ENCODE results near the gene GALE. TPM values are rescaled to one million over a fixed set of nuclear protein-coding genes. Genes with fewer than 3 reads are reported as not detected.

Gene GALE
- total RNA-seq = 150 and 155 TPM in 2 replicates

GRCh38 chr1:23800400-23801337, at the start of gene GALE:
TSS of gene GALE (minus strand) at chr1:23800754. CDS start at chr1:23799007, 1,747 bp downstream.

GRCh38 chr1:23825076-23825761, 24.7 kb upstream of the GALE start, which contains the start of gene HMGCL:
TSS of gene HMGCL (minus strand) at chr1:23825429. CDS start at chr1:23825415, 14 bp downstream.

GRCh38 chr1:23790696-23791515, 9.6 kb downstream of the GALE start, which contains the start of gene LYPLA2:
TSS of gene LYPLA2 (plus strand) at chr1:23791145. CDS start at chr1:23792683, 1,538 bp downstream.

GRCh38 chr1:23777979-23778814, 22.4 kb downstream of the GALE start, which contains the start of gene PITHD1:
TSS of gene PITHD1 (plus strand) at chr1:23778418. CDS start at chr1:23778516, 98 bp downstream.

Other genes starting within 250 kb of the GALE start
- 20.1 and 35.7 TPM in 2 replicates for gene ID3, start 241.3 kb downstream of the GALE start, total RNA-seq
- gene RPL11, start 108.9 kb downstream of the GALE start, total RNA-seq = 1,241 and 1,359 TPM in 2 replicates
- 21.8 and 38.6 TPM in 2 replicates for gene ELOA, start 57.3 kb downstream of the GALE start, total RNA-seq
- gene PITHD1, start 22.3 kb downstream of the GALE start, total RNA-seq = 48.2 and 50.1 TPM in 2 replicates
- 112 and 128 TPM in 2 replicates for gene LYPLA2, start 9.6 kb downstream of the GALE start, total RNA-seq
- gene HMGCL, start 24.7 kb upstream of the GALE start, total RNA-seq = 30.0 and 40.7 TPM in 2 replicates
- 5.5 and 8.9 TPM in 2 replicates for gene FUCA1, start 67.5 kb upstream of the GALE start, total RNA-seq
- gene CNR2, start 112.6 kb upstream of the GALE start, total RNA-seq = not detected in 2 replicates
- 59.7 and 104 TPM in 2 replicates for gene PNRC2, start 159.1 kb upstream of the GALE start, total RNA-seq
- 48.4 and 49.0 TPM in 2 replicates for gene SRSF10, start 179.6 kb upstream of the GALE start, total RNA-seq

Measured in hair follicular keratinocyte (primary cell).